SK-N-SH (cell line): ENCODE data around the gene HASPIN. TPM values are rescaled to one million over a fixed set of nuclear protein-coding genes. Genes with fewer than 3 reads are reported as not detected.
"Not testable (repeated sequence)": the region's sequence is repeated elsewhere in the genome, so short reads cannot be mapped to it uniquely, and the experiment has no call there.

Experiments
- CTCF ChIA-PET: fragments of 300-600, 350-600 bp; formaldehyde crosslinking; extraction: SDS; loops from one replicate; lab custom pipeline; 2021; lab: Yijun Ruan, JAX
- POLR2A ChIA-PET: fragments of 350-600 bp; sonication (Branson Sonifier 250); formaldehyde crosslinking; extraction: SDS; loops from one replicate; lab custom pipeline; 2020; ENCODE audit warnings: antibody characterized with exemption, inconsistent platforms; lab: Yijun Ruan, JAX
- DNase-seq: peaks from one replicate; pipeline ENCODE4 v3.0.0; 2012
- H2AFZ ChIP-seq: fragments of 200-600 bp; sonication (generic); 2 replicates; pipeline ENCODE4 v1.8.1; 2016; ENCODE audit warnings: antibody characterized with exemption, mild to moderate bottlenecking, low read depth
- H3F3A ChIP-seq: fragments of 200-600 bp; sonication (generic); replicated peaks from 2 replicates; pipeline ENCODE3; 2016; ENCODE audit warnings: antibody characterized with exemption, mild to moderate bottlenecking; ENCODE audit not compliant: insufficient read depth
- H3K27ac ChIP-seq, 2 experiments: fragments of 200-500 bp in 1 of 2; fragments of 200-600 bp in 1 of 2; sonication (Bioruptor generic) in 1 of 2; sonication (generic), shearing (Covaris generic) in 1 of 2; 2 replicates each; pipeline versions ENCODE4 v1.5.1 to v1.6.1; 2014 to 2016; ENCODE audit warnings: low read depth in 2 of 2, inconsistent platforms in 1 of 2, low read length in 1 of 2, mild to moderate bottlenecking in 1 of 2, mixed read lengths in 1 of 2
- H3K27me3 ChIP-seq: fragments of 200-600 bp; sonication (generic), shearing (Covaris generic); 2 replicates; pipeline ENCODE4 v1.6.1; 2016; ENCODE audit warnings: mixed run types; ENCODE audit not compliant: insufficient read depth
- H3K36me3 ChIP-seq, 2 experiments: fragments of 200-500 bp in 1 of 2; fragments of 200-600 bp in 1 of 2; sonication (Bioruptor generic) in 1 of 2; sonication (generic) in 1 of 2; replicated peaks in 1 of 2; 2 replicates each; pipeline versions ENCODE3 to v1.5.1; 2014 to 2016; ENCODE audit warnings: low read length in 1 of 2, mild to moderate bottlenecking in 1 of 2; ENCODE audit not compliant: insufficient read depth in 2 of 2, control insufficient read depth in 1 of 2
- H3K4me1 ChIP-seq, 2 experiments: fragments of 200-500 bp in 1 of 2; fragments of 200-600 bp in 1 of 2; sonication (Bioruptor generic) in 1 of 2; sonication (generic), shearing (Covaris generic) in 1 of 2; 2 replicates each; pipeline versions ENCODE4 v1.5.1 to v1.6.1; 2014 to 2016; ENCODE audit warnings: low read depth in 1 of 2, low read length in 1 of 2, mixed run types in 1 of 2; ENCODE audit not compliant: insufficient read depth in 2 of 2, control insufficient read depth in 1 of 2
- H3K4me2 ChIP-seq: fragments of 200-600 bp; sonication (generic), shearing (Covaris generic); 2 replicates; pipeline ENCODE4 v1.6.1; 2017; ENCODE audit warnings: mixed run types
- H3K4me3 ChIP-seq, 2 experiments: fragments of 200-500 bp in 1 of 2; fragments of 200-600 bp in 1 of 2; sonication (Bioruptor generic) in 1 of 2; sonication (generic), shearing (Covaris generic) in 1 of 2; 2 replicates each; pipeline versions ENCODE4 v1.5.1 to v1.8.1; 2014 to 2016; ENCODE audit warnings: low read depth in 2 of 2, inconsistent platforms in 1 of 2, low read length in 1 of 2, mild to moderate bottlenecking in 1 of 2, mixed read lengths in 1 of 2, moderate library complexity in 1 of 2
- H3K79me2 ChIP-seq: fragments of 200-600 bp; sonication (generic); 2 replicates; pipeline ENCODE4 v1.8.1; 2017; ENCODE audit warnings: mild to moderate bottlenecking; ENCODE audit not compliant: insufficient read depth
- H3K9ac ChIP-seq: fragments of 200-600 bp; sonication (generic); 2 replicates; pipeline ENCODE4 v1.6.1; 2017; ENCODE audit warnings: mixed run types
- H3K9me2 ChIP-seq: fragments of 200-600 bp; sonication (generic); 2 replicates; pipeline ENCODE4 v1.6.1; 2017; ENCODE audit warnings: mixed run types
- H3K9me3 ChIP-seq: fragments of 200-600 bp; sonication (generic); 2 replicates; pipeline ENCODE4 v1.6.1; 2017; ENCODE audit warnings: mixed run types, mild to moderate bottlenecking, moderate library complexity
- H4K20me1 ChIP-seq: fragments of 200-600 bp; sonication (generic); 2 replicates; pipeline ENCODE4 v1.6.1; 2017; ENCODE audit warnings: mild to moderate bottlenecking, mixed run types; ENCODE audit not compliant: insufficient read depth
- ELF1 ChIP-seq: IDR thresholded peaks from 2 replicates; pipeline ENCODE4 v1.4.0; 2012
- EP300 ChIP-seq, 2 experiments: IDR thresholded peaks; 2 replicates each; pipeline versions ENCODE4 v1.4.0 to v1.6.1; 2012; ENCODE audit warnings: borderline replicate concordance in 1 of 2, low read depth in 1 of 2, low read length in 1 of 2
- FOSL2 ChIP-seq: IDR thresholded peaks from 2 replicates; pipeline ENCODE4 v1.4.0; 2012; ENCODE audit warnings: low read depth, mild to moderate bottlenecking, moderate library complexity, borderline replicate concordance
- FOXJ3 ChIP-seq: sonication (generic); formaldehyde crosslinking; IDR thresholded peaks from 2 replicates; pipeline ENCODE4 v1.5.1; 2020; ENCODE audit warnings: mild to moderate bottlenecking, missing genetic modification reagents
- FOXM1 ChIP-seq: IDR thresholded peaks from 2 replicates; pipeline ENCODE4 v1.4.0; 2012; ENCODE audit warnings: low read depth, mild to moderate bottlenecking
- GATA2 ChIP-seq: sonication (generic); formaldehyde crosslinking; IDR thresholded peaks from 2 replicates; pipeline ENCODE4 v1.5.0; 2020; ENCODE audit warnings: mild to moderate bottlenecking, missing genetic modification reagents
- JUND ChIP-seq: IDR thresholded peaks from 2 replicates; pipeline ENCODE4 v1.4.0; 2012
- MEF2A ChIP-seq: IDR thresholded peaks from 2 replicates; pipeline ENCODE4 v1.4.0; 2012; ENCODE audit warnings: low read depth, borderline replicate concordance
- MXI1 ChIP-seq: IDR thresholded peaks from 2 replicates; pipeline ENCODE4 v1.6.1; 2012; ENCODE audit warnings: mild to moderate bottlenecking, low read depth, low read length, improper control_type of control experiment
- NRF1 ChIP-seq: IDR thresholded peaks from 2 replicates; pipeline ENCODE4 v1.6.1; 2012; ENCODE audit warnings: low read depth, mild to moderate bottlenecking, low read length
- SIN3A ChIP-seq: IDR thresholded peaks from 2 replicates; pipeline ENCODE4 v1.6.1; 2012; ENCODE audit warnings: low read depth, mild to moderate bottlenecking, low read length, moderate library complexity, borderline replicate concordance
- SMC3 ChIP-seq: IDR thresholded peaks from 2 replicates; pipeline ENCODE4 v1.6.1; 2012; ENCODE audit warnings: low read depth, low read length, improper control_type of control experiment
- TAF1 ChIP-seq: IDR thresholded peaks from 2 replicates; pipeline ENCODE4 v1.6.1; 2012; ENCODE audit warnings: low read depth, mild to moderate bottlenecking, low read length, moderate library complexity, borderline replicate concordance
- WGBS: methylation state at CpG from one replicate; pipeline ENCODE4 v1.1.6; 2017; ENCODE audit warnings: low lambda C conversion rate; 5-methylcytosine and 5-hydroxymethylcytosine counted together
- polyA plus RNA-seq, 3 experiments: library from polyadenylated mRNA; depleted of rRNA; stranded (reverse); fragments of >200 nt; gene quantifications; 2 replicates each; pipeline ENCODE4 v1.2.3, GENCODE V29; 2012
- TF ChIP-seq, protein P1 (sequence below): IDR thresholded peaks from 2 replicates; pipeline ENCODE4 v1.6.1; 2012; ENCODE audit warnings: mild to moderate bottlenecking, low read depth, low read length, moderate library complexity
- TF ChIP-seq, protein P2 (sequence below): fragments of 150-350 bp; IDR thresholded peaks from 2 replicates; pipeline ENCODE4 v1.6.1; 2016; ENCODE audit warnings: mild to moderate bottlenecking, low read depth, low read length

The HASPIN gene
- polyA plus RNA-seq, 1 of the 3 experiments (the other 2 are of a cell fraction): 1.4 TPM

DNA sequence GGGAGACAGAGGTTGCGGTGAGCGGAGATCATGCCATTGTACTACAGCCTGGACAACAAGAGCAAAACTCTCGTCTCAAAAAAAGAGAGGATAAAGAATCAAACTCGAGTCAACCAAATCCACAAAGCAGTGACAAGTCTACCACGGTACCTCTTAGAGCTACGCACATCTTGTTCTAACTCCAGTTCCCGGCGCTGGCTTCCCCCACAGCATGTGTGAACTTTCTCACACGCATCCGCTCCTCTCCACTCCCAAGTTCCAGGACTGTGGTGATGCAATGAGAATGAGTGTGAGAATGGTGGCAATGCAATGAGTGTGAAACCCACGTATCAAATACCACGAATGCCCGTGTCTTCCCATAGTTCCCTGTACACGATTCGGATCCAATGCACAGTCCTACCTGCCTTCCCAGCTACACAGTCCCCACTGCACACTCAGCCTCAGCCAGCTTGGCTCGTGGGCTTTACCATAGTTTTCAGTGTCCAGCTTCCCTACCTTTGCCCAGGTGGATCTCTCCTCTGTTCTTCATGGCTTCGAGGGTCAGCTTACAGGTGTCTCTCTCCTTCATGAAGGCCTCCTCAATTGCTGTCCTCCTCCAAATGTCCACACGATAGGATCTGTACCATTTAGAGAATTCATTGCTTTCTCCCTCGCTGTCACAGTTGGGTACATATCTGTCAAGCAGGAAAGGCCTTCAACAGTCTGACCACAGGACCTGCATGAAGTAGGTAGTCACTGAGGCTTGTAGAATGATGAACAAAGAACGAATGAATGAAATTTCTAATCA lies 18.6 kb upstream of the HASPIN start:
- DNase-seq: no peak
- Histone ChIP-seq H4K20me1 (no peaks in the 10 kb centered on the region), H3K9ac (no peak overlapping the region), H3F3A (no peaks in the 10 kb centered on the region), H2AFZ (no peak overlapping the region), H3K27me3 (no peaks in the 10 kb centered on the region), H3K9me3 (no peaks in the 10 kb centered on the region), H3K79me2 (no peaks in the 10 kb centered on the region), H3K36me3 (no peaks in the 10 kb centered on the region), H3K9me2 (no peaks in the 10 kb centered on the region), H3K4me1 (no peaks in the 10 kb centered on the region), H3K4me2 (no peak overlapping the region), H3K4me3 (no peak overlapping the region), H3K27ac (no peak overlapping the region)
- TF ChIP-seq JUND (no peak), NRF1 (no peak), TAF1 (no peak), ELF1 (no peak), FOXJ3 (CRISPR knock-in tag) (no peak), GATA2 (CRISPR knock-in tag) (no peak), SIN3A (no peak), FOSL2 (no peak), FOXM1 (no peak), EP300 (IDR thresholded peaks at IDR 0.05; ENCODE audit: borderline replicate concordance in 1 of 2, low read depth in 1 of 2, low read length in 1 of 2) (no peak), MEF2A (no peak), MXI1 (no peak), SMC3 (no peak)
- TF ChIP-seq, protein P1, sequence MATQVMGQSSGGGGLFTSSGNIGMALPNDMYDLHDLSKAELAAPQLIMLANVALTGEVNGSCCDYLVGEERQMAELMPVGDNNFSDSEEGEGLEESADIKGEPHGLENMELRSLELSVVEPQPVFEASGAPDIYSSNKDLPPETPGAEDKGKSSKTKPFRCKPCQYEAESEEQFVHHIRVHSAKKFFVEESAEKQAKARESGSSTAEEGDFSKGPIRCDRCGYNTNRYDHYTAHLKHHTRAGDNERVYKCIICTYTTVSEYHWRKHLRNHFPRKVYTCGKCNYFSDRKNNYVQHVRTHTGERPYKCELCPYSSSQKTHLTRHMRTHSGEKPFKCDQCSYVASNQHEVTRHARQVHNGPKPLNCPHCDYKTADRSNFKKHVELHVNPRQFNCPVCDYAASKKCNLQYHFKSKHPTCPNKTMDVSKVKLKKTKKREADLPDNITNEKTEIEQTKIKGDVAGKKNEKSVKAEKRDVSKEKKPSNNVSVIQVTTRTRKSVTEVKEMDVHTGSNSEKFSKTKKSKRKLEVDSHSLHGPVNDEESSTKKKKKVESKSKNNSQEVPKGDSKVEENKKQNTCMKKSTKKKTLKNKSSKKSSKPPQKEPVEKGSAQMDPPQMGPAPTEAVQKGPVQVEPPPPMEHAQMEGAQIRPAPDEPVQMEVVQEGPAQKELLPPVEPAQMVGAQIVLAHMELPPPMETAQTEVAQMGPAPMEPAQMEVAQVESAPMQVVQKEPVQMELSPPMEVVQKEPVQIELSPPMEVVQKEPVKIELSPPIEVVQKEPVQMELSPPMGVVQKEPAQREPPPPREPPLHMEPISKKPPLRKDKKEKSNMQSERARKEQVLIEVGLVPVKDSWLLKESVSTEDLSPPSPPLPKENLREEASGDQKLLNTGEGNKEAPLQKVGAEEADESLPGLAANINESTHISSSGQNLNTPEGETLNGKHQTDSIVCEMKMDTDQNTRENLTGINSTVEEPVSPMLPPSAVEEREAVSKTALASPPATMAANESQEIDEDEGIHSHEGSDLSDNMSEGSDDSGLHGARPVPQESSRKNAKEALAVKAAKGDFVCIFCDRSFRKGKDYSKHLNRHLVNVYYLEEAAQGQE: no peak
- TF ChIP-seq, protein P2, sequence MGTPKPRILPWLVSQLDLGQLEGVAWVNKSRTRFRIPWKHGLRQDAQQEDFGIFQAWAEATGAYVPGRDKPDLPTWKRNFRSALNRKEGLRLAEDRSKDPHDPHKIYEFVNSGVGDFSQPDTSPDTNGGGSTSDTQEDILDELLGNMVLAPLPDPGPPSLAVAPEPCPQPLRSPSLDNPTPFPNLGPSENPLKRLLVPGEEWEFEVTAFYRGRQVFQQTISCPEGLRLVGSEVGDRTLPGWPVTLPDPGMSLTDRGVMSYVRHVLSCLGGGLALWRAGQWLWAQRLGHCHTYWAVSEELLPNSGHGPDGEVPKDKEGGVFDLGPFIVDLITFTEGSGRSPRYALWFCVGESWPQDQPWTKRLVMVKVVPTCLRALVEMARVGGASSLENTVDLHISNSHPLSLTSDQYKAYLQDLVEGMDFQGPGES: no peak
- POLR2A ChIA-PET: no interaction called here
- 72% methylated on average over 20 of the region's 20 CpGs for WGBS
- CTCF ChIA-PET: no interaction called here

DNA sequence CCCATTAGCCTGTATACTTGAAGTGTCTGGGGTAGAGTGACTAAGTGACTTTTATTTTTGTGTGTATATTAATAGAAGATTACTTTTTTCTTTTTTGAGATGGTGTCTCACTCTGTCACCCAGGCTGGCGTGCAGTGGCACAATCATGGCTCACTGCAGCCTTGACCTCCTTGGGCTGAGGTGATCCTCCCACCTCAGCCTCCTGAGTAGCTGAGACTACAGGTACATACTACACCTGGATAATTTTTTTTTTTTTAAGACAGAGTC lies 18.1 kb upstream of the HASPIN start:
- H3K27ac ChIP-seq, H3K36me3 ChIP-seq, H3F3A ChIP-seq, H4K20me1 ChIP-seq, H3K9me3 ChIP-seq, H3K4me1 ChIP-seq, H3K9me2 ChIP-seq, DNase-seq, H3K9ac ChIP-seq, H2AFZ ChIP-seq, H3K4me2 ChIP-seq, H3K4me3 ChIP-seq, H3K79me2 ChIP-seq, POLR2A ChIA-PET, CTCF ChIA-PET, H3K27me3 ChIP-seq: not testable (repeated sequence)
- WGBS: 100% methylated on average over 1 of the region's 1 CpG
